Endothelial cell of umbilical vein (primary cell): Measurements from ENCODE around the gene AKT3. TPM values are rescaled to one million over a fixed set of nuclear protein-coding genes. Genes with fewer than 3 reads are reported as not detected.

ENCODE experiments used
- BruUV-seq: library from RNA; stranded (reverse); fragments of 400-500 nt; replicated peaks from 2 replicates; lab custom pipeline; 2021; lab: Mats Ljungman, UMichigan
- CTCF ChIA-PET: fragments of 300-600, 350-600 bp; sonication (Branson Sonifier 250); formaldehyde crosslinking; loops from one replicate; lab custom pipeline; 2021; ENCODE audit warnings: antibody characterized with exemption, inconsistent platforms; lab: Charles Lee
- POLR2A ChIA-PET: fragments of 300-600, 350-600 bp; sonication (Branson Sonifier 250); formaldehyde crosslinking; loops from one replicate; lab custom pipeline; 2021; ENCODE audit warnings: antibody characterized with exemption, inconsistent platforms; lab: Charles Lee
- DNase-seq: peaks from one replicate; pipeline ENCODE4 v3.0.0-alpha.2; 2011; ENCODE audit warnings: low read depth, low spot score
- FAIRE-seq: peaks from 2 replicates; lab custom pipeline; 2011; peaks lifted over from hg19 to GRCh38; lab: Jason Lieb, UNC
- H2AFZ ChIP-seq: 2 replicates; pipeline ENCODE4 v1.6.0; 2012; ENCODE audit warnings: low read depth, low read length, control low read depth, inconsistent platforms
- H3K27ac ChIP-seq: 2 replicates; pipeline ENCODE4 v1.5.1; 2011; ENCODE audit warnings: low read depth, mild to moderate bottlenecking, control low read depth, low read length, moderate library complexity; ENCODE audit not compliant: insufficient read depth
- H3K27me3 ChIP-seq, 2 experiments: 2 replicates each; pipeline versions ENCODE4 v1.6.0 to v1.6.1; 2011; ENCODE audit warnings: low read length in 2 of 2, mixed read lengths in 1 of 2; ENCODE audit not compliant: control insufficient read depth in 2 of 2, insufficient read depth in 2 of 2
- H3K36me3 ChIP-seq, 2 experiments: 2 replicates in 1 of 2; 3 replicates in 1 of 2; pipeline ENCODE4 v1.5.1; 2011; ENCODE audit warnings: low read length in 2 of 2, mild to moderate bottlenecking in 1 of 2, moderate library complexity in 1 of 2; ENCODE audit not compliant: control insufficient read depth in 2 of 2, insufficient read depth in 2 of 2; ENCODE audit errors: extremely low read depth in 1 of 2
- H3K4me1 ChIP-seq: 3 replicates; pipeline ENCODE4 v1.5.1; 2011; ENCODE audit warnings: mild to moderate bottlenecking, low read length; ENCODE audit not compliant: control insufficient read depth, insufficient read depth; ENCODE audit errors: extremely low read depth
- H3K4me2 ChIP-seq: 2 replicates; pipeline ENCODE4 v1.6.1; 2011; ENCODE audit warnings: low read length, control low read depth, mixed read lengths; ENCODE audit not compliant: insufficient read depth
- H3K4me3 ChIP-seq, 3 experiments: fragments of 200-600 bp in 1 of 3; sonication (generic), shearing (Covaris generic) in 1 of 3; replicated peaks in 1 of 3; 2 replicates each; pipeline ENCODE4 v1.5.1; 2011 to 2016; ENCODE audit warnings: control low read depth in 3 of 3, low read length in 3 of 3, mild to moderate bottlenecking in 2 of 3, inconsistent platforms in 1 of 3, low read depth in 1 of 3, moderate library complexity in 1 of 3; ENCODE audit not compliant: insufficient read depth in 1 of 3
- H3K79me2 ChIP-seq: 2 replicates; pipeline ENCODE4 v1.6.0; 2012; ENCODE audit warnings: low read length, inconsistent platforms; ENCODE audit not compliant: control insufficient read depth, insufficient read depth
- H3K9ac ChIP-seq: replicated peaks from 2 replicates; pipeline ENCODE3; 2011; ENCODE audit warnings: low read length, control low read depth; ENCODE audit not compliant: insufficient read depth; ENCODE audit errors: extremely low read depth
- H3K9me1 ChIP-seq: replicated peaks from 3 replicates; pipeline ENCODE4 v1.6.0; 2011; ENCODE audit warnings: mild to moderate bottlenecking, low read length; ENCODE audit not compliant: control insufficient read depth, insufficient read depth; ENCODE audit errors: extremely low read depth
- H3K9me3 ChIP-seq: replicated peaks from 2 replicates; pipeline ENCODE4 v1.5.1; 2012; ENCODE audit warnings: low read length, inconsistent platforms; ENCODE audit not compliant: control insufficient read depth, insufficient read depth
- H4K20me1 ChIP-seq: replicated peaks from 2 replicates; pipeline ENCODE3; 2011; ENCODE audit warnings: mild to moderate bottlenecking, low read length; ENCODE audit not compliant: control insufficient read depth, insufficient read depth; ENCODE audit errors: extremely low read depth
- EZH2 ChIP-seq: IDR thresholded peaks from 2 replicates; pipeline ENCODE4 v1.6.1; 2012; ENCODE audit warnings: borderline replicate concordance, low read depth, mild to moderate bottlenecking, moderate library complexity, low read length, inconsistent platforms; ENCODE audit not compliant: severe bottlenecking
- FOS ChIP-seq: IDR thresholded peaks from 2 replicates; pipeline ENCODE4 v1.6.1; 2011; ENCODE audit warnings: mild to moderate bottlenecking, low read length, moderate library complexity, borderline replicate concordance; ENCODE audit not compliant: insufficient read depth
- GATA2 ChIP-seq: IDR thresholded peaks from 2 replicates; pipeline ENCODE4 v1.7.0; 2011; ENCODE audit warnings: low read depth, mild to moderate bottlenecking, moderate library complexity, mixed read lengths, low read length; ENCODE audit not compliant: insufficient read length, insufficient read depth
- JUN ChIP-seq: IDR thresholded peaks from 2 replicates; pipeline ENCODE4 v1.6.1; 2011; ENCODE audit warnings: borderline replicate concordance, low read depth; ENCODE audit not compliant: insufficient read length, insufficient read depth
- MYC ChIP-seq: IDR thresholded peaks from one replicate; pipeline ENCODE4 v1.6.1; 2011; ENCODE audit warnings: mild to moderate bottlenecking, low read depth, low read length
- POLR2A ChIP-seq: IDR thresholded peaks from 2 replicates; pipeline ENCODE4 v1.6.1; 2012; ENCODE audit warnings: low read depth, mild to moderate bottlenecking, control low read depth, low read length
- POLR2AphosphoS5 ChIP-seq: IDR thresholded peaks from 2 replicates; pipeline ENCODE4 v1.6.1; 2012; ENCODE audit warnings: low read depth, mild to moderate bottlenecking, control low read depth, low read length, moderate library complexity; ENCODE audit not compliant: insufficient read depth
- dilution Hi-C: fragments of 300-500 bp; cut with MboI; formaldehyde crosslinking; loops from one replicate; pipeline ENCODE4 v1.15.0; 2019; ENCODE audit warnings: low sequenced_read_pairs; ENCODE audit not compliant: extremely low pct_ligation_motif_present
- intact Hi-C: fragments of 100-400 bp; cut with micrococcal nuclease; formaldehyde crosslinking; loops from one replicate; pipeline ENCODE4 v1.10.0; 2022
- polyA plus RNA-seq, 4 experiments: library from polyadenylated mRNA; depleted of rRNA in 3 of 4; stranded (reverse) in 3 of 4; unstranded in 1 of 4; fragments of >200 nt; gene quantifications; 2 replicates each; pipeline versions ENCODE4 v1.2.1 to v1.2.3, GENCODE V29; 2011 to 2012; ENCODE audit warnings: missing spikeins in 1 of 4
- total RNA-seq: library from RNA; stranded (reverse); gene quantifications from 2 replicates; pipeline ENCODE4 v1.2.3, GENCODE V29; 2021
- TF ChIP-seq, protein P1 (sequence below), 2 donors: IDR thresholded peaks; 1 replicate in 1 of 2; 2 replicates in 1 of 2; pipeline ENCODE4 v1.5.1; 2011; ENCODE audit warnings: low read length in 2 of 2, mild to moderate bottlenecking in 2 of 2, moderate library complexity in 2 of 2, control low read depth in 1 of 2, inconsistent platforms in 1 of 2, low read depth in 1 of 2; ENCODE audit not compliant: insufficient read depth in 1 of 2; ENCODE audit errors: extremely low read depth in 1 of 2
- TF ChIP-seq, protein P2 (sequence below): IDR thresholded peaks from 2 replicates; pipeline ENCODE4 v1.6.1; 2011; ENCODE audit not compliant: insufficient read depth, insufficient read length

AKT3 gene
- total and polyA plus RNA-seq, 2 donors (not counting 3 experiments of a cell fraction or from before 2014, with no cell fraction given), result 20.6 to 97.1 TPM

DNA sequence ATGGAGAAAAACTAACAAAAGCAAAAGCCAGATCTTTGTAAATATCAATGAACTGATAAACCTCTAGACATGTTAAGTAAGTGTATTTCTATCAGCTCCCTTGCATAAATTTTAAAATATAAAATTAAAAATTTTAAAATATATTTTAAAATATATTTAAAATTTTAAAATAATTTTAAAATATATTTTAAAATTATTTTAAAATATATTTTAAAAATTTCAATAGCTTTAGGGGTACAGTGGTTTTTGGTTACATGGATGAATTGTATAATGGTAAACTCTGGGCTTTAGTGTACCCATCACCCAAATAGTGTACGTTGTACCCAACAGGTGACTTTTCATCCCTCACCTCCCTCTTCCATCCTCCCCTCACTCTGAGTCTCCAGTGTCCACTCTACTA lies 315.0 kb downstream of the AKT3 start:
- no peak overlapping the region for H3K4me2 ChIP-seq
- H3K4me1 ChIP-seq, result no peaks in the 10 kb centered on the region
- H3K27me3 ChIP-seq, result no peaks in the 10 kb centered on the region
- ChIA-PET POLR2A (no interaction called here), CTCF (interaction anchor here (0.8 to 1.0 kb wide), 2 partner anchors 16 to 214 kb away, joined by 3 read pairs; no protein-coding TSS in a partner anchor)
- H4K20me1 ChIP-seq, result no peaks in the 10 kb centered on the region
- FAIRE-seq (no peak), DNase-seq (no peak)
- TF ChIP-seq POLR2A (no peak), JUN (no peak), FOS (no peak), MYC (no peak), GATA2 (no peak), POLR2AphosphoS5 (no peak), EZH2 (no peak)
- TF ChIP-seq, protein P1, sequence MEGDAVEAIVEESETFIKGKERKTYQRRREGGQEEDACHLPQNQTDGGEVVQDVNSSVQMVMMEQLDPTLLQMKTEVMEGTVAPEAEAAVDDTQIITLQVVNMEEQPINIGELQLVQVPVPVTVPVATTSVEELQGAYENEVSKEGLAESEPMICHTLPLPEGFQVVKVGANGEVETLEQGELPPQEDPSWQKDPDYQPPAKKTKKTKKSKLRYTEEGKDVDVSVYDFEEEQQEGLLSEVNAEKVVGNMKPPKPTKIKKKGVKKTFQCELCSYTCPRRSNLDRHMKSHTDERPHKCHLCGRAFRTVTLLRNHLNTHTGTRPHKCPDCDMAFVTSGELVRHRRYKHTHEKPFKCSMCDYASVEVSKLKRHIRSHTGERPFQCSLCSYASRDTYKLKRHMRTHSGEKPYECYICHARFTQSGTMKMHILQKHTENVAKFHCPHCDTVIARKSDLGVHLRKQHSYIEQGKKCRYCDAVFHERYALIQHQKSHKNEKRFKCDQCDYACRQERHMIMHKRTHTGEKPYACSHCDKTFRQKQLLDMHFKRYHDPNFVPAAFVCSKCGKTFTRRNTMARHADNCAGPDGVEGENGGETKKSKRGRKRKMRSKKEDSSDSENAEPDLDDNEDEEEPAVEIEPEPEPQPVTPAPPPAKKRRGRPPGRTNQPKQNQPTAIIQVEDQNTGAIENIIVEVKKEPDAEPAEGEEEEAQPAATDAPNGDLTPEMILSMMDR (IDR thresholded peaks at IDR 0.05; ENCODE audit: extremely low read depth in 1 of 2, insufficient read depth in 1 of 2, low read depth in 1 of 2, low read length in 2 of 2), result no peak
- TF ChIP-seq, protein P2, sequence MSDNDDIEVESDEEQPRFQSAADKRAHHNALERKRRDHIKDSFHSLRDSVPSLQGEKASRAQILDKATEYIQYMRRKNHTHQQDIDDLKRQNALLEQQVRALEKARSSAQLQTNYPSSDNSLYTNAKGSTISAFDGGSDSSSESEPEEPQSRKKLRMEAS, result no peak
- H3K9me1 ChIP-seq, result no peaks in the 10 kb centered on the region
- H3K9me3 ChIP-seq, result no peaks in the 10 kb centered on the region
- dilution Hi-C loops (no loop called here), intact Hi-C loops (no loop called here)
- no peak overlapping the region for H2AFZ ChIP-seq
- no peak overlapping the region for H3K4me3 ChIP-seq
- BruUV-seq, result no TSS peak
- no peak overlapping the region for H3K27ac ChIP-seq
- H3K36me3 ChIP-seq, result no peaks in the 10 kb centered on the region
- H3K9ac ChIP-seq, result no peak overlapping the region
- H3K79me2 ChIP-seq, result no peaks in the 10 kb centered on the region
